HG03378 (cell line): ENCODE data around the gene EOMES.

Experiments
- ATAC-seq: cut with Tn5 transposase; IDR thresholded peaks from one replicate; pipeline ENCODE4 v1.9.1; 2021; ENCODE audit warnings: mild to moderate bottlenecking, moderate library complexity; ENCODE audit not compliant: unreplicated experiment

EOMES gene

DNA sequence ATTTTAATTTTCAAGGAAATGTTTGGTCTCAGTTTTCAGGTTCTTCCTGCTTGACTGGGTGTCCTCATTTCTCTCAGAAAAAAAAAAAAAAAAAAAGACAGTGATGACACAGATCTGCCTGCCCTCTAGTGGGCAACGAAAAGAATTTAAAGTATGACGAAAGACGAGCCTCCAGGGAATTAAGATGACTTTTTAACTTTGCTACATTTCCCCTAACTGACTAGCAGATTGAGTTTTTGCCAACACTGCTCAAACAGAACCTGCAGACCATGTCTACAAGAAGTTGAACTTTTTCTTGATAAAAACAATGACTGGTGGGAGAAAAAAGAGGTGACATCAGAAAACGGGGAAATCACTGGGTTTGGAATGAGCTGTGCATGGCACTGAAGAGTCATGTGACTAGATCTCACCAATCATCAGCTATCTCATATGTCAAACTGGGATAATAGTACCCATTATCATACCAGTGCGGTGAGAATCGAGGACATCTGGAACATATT is 40.8 kb downstream of the EOMES start:
- peak; percentile 82 for ATAC-seq

DNA sequence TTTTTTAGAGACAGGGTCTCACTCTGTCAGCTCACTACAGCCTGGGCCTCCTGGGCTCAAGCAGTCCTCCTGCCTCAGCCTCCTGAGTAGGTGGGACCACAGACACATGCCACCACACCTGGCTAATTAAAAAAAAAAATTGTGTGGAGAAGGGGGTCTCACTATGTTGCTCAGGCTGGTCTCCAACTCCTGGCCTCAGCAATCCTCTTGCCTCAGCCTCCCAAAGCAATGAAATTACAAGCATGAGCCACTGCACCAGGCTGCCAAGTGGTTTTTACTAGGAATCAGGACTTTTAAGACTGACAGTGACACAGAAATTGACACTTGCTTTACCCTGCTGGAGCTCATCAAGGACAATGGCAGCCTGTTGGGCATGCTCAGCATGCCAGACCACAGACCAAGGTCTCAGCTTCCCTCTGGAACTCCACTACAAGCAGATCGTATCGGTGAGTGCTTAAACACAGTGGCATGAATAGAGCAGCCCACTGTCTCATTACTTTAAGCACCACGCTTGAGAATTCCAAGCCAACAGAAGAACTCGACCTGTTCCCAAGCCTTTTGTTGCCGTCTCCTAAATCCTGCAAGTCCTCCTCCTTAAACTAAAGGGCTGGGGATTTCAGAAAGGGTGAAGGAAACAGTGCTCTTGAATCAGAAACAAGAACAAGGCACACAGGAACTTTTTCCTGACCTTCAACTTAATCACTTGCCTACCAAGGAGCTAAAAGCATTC is 41.4 kb downstream of the EOMES start:
- ATAC-seq, result no peak

DNA sequence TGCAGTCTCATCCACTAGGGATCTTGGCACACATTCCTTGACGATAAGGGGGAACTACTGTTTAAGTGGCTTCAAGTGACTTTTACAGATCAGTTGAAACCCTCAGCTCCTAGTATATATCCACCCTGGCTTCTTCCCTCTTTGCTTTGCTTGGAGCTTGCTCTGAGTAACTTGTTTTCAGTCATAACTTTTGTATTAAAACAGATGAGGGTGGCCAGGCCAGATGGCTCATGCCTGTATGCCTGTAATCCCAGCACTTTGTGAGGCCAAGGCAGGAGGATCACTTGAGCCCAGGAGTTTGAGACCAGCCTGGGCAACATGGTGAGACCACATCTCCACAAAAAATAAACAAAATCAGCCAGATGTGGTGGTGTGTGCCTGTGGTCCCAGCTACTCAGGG is 42.4 kb downstream of the EOMES start:
- ATAC-seq, result no peak

DNA sequence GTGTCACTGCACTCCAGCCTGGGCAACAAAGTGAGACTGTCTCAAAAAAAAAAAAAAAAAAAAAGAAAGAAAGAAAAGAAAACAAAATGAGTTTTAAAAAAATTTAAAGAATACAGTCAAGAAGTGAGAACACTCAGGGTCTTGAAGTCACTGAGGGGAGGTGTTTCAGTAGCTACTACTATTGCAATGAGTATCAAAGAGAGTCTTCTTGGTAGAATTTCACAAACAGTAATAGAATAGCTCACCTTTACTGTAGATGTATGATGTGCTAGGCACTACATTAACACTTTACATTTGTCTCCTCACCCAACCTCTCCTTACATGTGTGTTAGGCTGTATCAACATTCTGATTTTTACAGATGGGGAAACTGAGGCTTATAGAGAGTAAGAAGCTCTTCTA is 43.9 kb downstream of the EOMES start:
- no peak for ATAC-seq

DNA sequence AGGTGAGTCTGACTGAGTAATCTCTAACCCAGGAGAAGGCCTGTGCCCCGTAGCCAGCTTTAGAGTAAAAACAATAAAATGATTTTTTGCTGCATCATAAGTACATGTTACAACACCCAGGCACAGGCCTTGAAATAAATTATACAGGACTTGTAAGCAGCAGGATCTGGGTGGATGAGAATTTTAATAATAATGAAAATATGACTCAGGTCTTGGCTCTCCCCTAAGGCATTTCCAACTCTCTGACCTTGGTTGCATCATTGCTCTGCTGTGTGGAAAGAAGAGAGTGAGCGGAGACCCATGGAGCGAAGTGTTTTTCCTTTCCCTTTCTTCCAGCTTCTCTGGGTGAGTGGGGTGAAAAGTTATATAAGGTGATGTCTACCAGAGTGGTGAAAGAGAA is 44.6 kb downstream of the EOMES start:
- no peak for ATAC-seq

DNA sequence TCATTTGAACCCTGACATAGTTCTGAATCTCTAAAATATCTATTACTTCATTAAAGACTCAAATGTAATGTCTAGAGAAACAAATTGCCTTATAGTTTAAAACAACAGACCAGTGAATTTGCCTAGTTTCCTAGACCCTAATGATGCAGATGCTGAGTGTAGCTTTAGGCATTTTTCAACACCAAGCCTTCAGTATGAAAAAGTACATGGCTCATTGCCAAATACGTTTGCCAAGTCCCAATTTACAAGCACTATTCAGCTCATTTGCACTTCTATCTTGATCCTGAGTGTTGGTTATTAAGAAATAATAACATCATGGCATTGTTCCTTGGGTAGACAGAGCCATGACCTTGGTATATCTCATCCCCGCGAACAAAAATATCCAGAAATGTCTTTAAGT is 46.8 kb downstream of the EOMES start:
- ATAC-seq, result no peak

DNA sequence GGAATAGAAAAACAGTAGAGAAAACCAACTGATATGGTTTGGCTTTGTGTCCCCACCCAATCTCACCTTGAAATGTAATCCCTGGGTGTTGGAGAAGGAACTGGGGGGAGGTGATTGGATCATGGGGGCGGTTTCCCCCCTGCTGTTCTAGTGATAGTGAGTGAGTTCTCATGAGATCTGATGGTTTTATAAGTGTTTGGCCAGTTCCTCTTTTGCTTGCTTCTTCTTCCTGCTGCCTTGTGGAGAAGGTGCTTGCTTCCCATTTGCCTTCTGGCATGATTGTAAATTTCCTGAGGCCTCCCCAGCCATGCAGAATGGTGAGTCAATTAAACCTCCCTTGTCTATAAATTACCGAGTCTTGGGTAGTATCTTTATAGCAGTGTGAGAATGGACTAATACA is 48.4 kb downstream of the EOMES start:
- no peak for ATAC-seq

DNA sequence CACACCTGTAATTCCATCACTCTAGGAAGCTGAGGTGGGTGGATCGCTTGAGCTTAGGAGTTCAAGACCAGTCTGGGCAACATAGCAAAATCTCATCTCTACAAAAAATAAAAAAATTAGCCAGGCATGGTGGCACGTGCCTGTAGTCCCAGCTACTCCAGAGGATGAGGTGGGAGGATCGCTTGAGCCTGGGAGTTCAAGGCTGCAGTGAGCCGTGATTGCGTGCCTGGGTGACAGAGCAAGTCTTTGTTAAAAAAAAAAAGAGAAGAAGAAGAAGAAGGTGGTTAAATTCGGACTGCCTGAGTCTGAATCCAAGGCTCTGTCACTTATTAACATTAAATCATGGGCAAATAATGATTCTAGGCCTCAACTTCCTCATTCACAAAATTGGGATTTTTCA is 51.0 kb downstream of the EOMES start:
- ATAC-seq, result no peak

DNA sequence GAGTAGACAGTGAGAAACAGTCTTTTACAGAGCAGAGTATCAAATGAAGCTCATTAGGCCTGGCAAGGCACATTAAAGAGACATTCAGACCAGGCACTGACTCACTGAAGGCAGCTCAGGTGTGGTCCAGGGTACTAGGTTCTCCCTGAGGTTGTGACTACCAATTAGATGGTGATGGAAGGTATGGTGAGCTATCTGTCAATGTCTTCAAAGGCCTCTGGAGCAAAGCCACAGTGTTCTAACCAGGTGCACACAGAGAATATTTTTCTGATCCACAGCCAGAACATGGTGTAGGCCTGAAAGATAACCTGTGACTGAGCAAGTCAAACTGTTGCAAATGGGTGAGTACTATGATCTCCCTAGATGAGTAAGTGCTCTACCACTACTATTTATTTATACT is 51.5 kb downstream of the EOMES start:
- ATAC-seq, result no peak

DNA sequence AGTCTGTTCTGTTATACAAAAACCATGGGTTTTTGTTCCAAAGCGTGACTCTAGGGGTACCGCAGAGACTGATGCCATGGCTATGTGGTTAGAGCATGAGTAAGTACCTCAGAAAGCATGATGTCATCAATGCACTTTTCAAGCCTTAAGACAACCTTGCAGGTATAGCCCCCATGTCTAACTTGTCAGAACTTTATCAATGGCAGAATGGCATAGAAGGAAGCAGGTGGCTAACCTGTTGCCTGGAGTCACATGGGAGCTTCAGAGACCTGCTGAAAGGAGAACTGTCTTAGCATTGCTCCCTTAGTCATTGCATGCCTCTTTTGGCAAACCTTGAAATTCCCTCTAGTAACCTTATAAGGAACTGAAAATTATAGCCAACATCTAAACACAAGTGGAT is 52.5 kb downstream of the EOMES start:
- no peak for ATAC-seq

DNA sequence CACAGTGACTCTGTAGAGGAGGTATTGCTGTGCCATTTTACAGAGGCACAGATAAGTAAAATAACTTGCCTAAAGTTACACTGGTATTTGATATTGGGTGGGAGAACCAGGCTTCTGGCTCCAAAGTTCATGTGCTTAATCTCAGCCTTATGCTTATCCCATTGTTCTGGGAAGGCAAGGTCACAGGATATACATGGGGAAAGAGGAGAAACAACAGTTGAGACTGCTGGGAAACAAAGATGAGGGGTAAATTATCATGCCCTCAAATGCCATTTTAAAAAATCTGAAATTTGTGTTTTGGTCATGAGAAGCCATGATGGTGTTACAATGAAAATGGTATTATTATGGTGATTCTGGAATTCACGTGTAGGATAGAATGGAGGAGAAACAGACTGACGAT is 54.4 kb downstream of the EOMES start:
- ATAC-seq, result no peak

DNA sequence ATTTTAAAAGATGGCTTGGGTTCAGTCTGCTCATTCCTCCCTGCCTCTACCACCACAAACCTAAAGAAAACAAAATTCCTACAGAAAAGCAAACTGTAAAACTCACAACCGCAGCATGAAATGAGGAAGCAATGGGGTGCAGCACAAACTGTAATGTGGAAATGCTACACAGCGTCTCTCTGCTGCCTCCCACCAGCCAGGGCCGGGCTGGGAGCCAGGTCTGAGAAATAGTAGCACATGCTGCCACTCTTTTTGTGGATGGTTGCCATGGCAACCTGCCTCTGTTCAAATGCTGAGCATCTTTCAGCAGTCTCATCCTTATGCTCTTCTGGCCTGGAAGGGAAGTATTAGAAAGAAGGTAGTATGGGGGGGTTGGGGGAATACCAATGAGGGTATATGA is 55.4 kb downstream of the EOMES start:
- ATAC-seq, result peak; percentile 38

DNA sequence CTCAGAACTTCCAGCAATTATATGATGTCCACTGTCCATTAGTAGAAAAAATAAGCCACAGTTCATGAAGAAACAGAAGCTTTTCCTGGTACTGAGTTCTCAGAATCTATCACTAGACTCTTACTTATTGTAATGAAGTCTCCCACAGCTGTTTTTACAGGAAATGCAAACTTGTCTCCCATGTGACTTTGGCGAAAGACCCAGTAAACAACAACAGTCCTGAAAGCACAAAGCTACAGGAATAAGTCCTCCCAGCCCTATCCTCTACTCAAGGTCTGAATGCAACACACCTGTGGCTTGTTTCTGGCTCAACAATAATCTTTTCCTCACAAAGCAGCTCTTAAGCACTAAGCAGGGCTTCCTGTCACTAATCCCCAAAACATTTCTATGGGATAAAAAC is 55.9 kb downstream of the EOMES start:
- no peak for ATAC-seq
